Hepatocyte (in vitro differentiated cells): ENCODE measurements around the gene GAD2. TPM values are rescaled to one million over a fixed set of nuclear protein-coding genes. Genes with fewer than 3 reads are reported as not detected.

ENCODE experiments used
- DNase-seq: peaks from one replicate; pipeline ENCODE4 v3.0.0-alpha.2; 2016; ENCODE audit warnings: low spot score
- H2AFZ ChIP-seq: fragments of 200-600 bp; sonication (generic); 2 replicates; pipeline ENCODE4 v1.6.0; 2016; ENCODE audit warnings: antibody characterized with exemption, mild to moderate bottlenecking
- H3K27ac ChIP-seq: fragments of 200-600 bp; sonication (generic); 2 replicates; pipeline ENCODE4 v1.5.1; 2016; ENCODE audit warnings: mild to moderate bottlenecking
- H3K27me3 ChIP-seq: fragments of 200-600 bp; sonication (generic); 2 replicates; pipeline ENCODE4 v1.6.1; 2016
- H3K36me3 ChIP-seq: fragments of 200-600 bp; sonication (generic); replicated peaks from 2 replicates; pipeline ENCODE4 v1.5.1; 2016; ENCODE audit warnings: low read depth; ENCODE audit not compliant: insufficient read depth
- H3K4me1 ChIP-seq: fragments of 200-600 bp; sonication (generic); 2 replicates; pipeline ENCODE4 v1.5.1; 2016; ENCODE audit warnings: mild to moderate bottlenecking, moderate library complexity; ENCODE audit not compliant: insufficient read depth
- H3K4me2 ChIP-seq: fragments of 200-600 bp; sonication (generic); 2 replicates; pipeline ENCODE4 v1.6.0; 2016
- H3K4me3 ChIP-seq: fragments of 200-600 bp; sonication (generic); 2 replicates; pipeline ENCODE4 v1.5.1; 2016; ENCODE audit warnings: mild to moderate bottlenecking
- H3K79me2 ChIP-seq: fragments of 200-600 bp; sonication (generic); 2 replicates; pipeline ENCODE4 v1.6.0; 2017; ENCODE audit warnings: mild to moderate bottlenecking
- H3K9me2 ChIP-seq: fragments of 200-600 bp; sonication (generic); replicated peaks from 2 replicates; pipeline ENCODE4 v1.6.0; 2017; ENCODE audit warnings: mild to moderate bottlenecking; ENCODE audit not compliant: insufficient read depth
- H3K9me3 ChIP-seq: fragments of 200-600 bp; sonication (generic); 2 replicates; pipeline ENCODE4 v1.5.1; 2016; ENCODE audit warnings: low read depth, mild to moderate bottlenecking
- H4K20me1 ChIP-seq: fragments of 200-600 bp; sonication (generic); 2 replicates; pipeline ENCODE4 v1.6.0; 2016; ENCODE audit warnings: mild to moderate bottlenecking; ENCODE audit not compliant: insufficient read depth, poor library complexity, severe bottlenecking
- EZH2 ChIP-seq: fragments of 200-600 bp; sonication (generic); IDR thresholded peaks from 2 replicates; pipeline ENCODE4 v1.6.1; 2016; ENCODE audit warnings: antibody characterized with exemption, mild to moderate bottlenecking, borderline replicate concordance
- EZH2phosphoT487 ChIP-seq: fragments of 200-600 bp; sonication (generic); IDR thresholded peaks from one replicate; pipeline ENCODE4 v1.6.1; 2018; ENCODE audit warnings: antibody characterized with exemption, mild to moderate bottlenecking, low read depth, moderate library complexity; ENCODE audit not compliant: unreplicated experiment, severe bottlenecking
- WGBS: methylation state at CpG from one replicate; pipeline ENCODE4 v1.1.6; 2016; ENCODE audit warnings: low lambda C conversion rate; ENCODE audit errors: missing lambda C conversion rate; 5-methylcytosine and 5-hydroxymethylcytosine counted together
- polyA plus RNA-seq: library from polyadenylated mRNA; unstranded; fragments of >200 nt; fragmentation: Nextera tagmentation; extraction: Ambion mirVana; gene quantifications from 2 replicates; pipeline ENCODE4 v1.2.1, GENCODE V29; 2016
- total RNA-seq: library from RNA; depleted of rRNA; stranded (reverse); fragments of >200 nt; gene quantifications from 2 replicates; pipeline ENCODE4 v1.2.3, GENCODE V29; 2014
- TF ChIP-seq, protein P1 (sequence below): fragments of 200-600 bp; sonication (generic); IDR thresholded peaks from 2 replicates; pipeline ENCODE4 v1.5.1; 2016; ENCODE audit warnings: antibody characterized with exemption, mild to moderate bottlenecking; ENCODE audit not compliant: poor library complexity

Gene GAD2
- total and polyA plus RNA-seq, 2 experiments from 2014 or later: 0.33 to 0.53 TPM

DNA sequence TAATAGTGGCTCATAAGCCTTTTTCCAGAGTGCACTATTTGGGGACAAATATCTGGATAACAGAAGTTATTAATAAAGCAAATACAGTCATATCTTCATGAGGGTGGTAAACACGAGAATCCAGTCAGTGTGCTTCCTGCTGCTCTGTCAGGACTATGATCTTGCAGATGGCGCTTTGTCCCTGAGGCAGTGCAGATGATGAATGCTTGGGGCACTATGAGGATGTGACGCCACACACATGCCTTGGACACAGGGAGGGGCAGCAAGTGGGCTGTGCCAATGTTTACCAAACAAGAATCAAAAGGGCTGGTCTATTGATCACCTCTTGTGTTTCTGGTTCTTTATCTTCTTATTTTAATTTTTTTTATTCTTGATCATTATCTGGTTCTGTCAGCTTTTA lies 79.8 kb downstream of the GAD2 start:
- Histone ChIP-seq H3K27me3 (no peaks in the 10 kb centered on the region), H4K20me1 (no peaks in the 10 kb centered on the region), H3K4me3 (no peak overlapping the region), H3K9me3 (no peaks in the 10 kb centered on the region), H3K27ac (no peak overlapping the region), H3K4me2 (no peak overlapping the region), H2AFZ (no peak overlapping the region), H3K4me1 (no peaks in the 10 kb centered on the region), H3K36me3 (no peaks in the 10 kb centered on the region), H3K9me2 (no peaks in the 10 kb centered on the region), H3K79me2 (no peaks in the 10 kb centered on the region)
- WGBS: 87% methylated on average over 3 of the region's 3 CpGs
- no peak for TF ChIP-seq EZH2phosphoT487
- no peak for TF ChIP-seq EZH2
- TF ChIP-seq, protein P1, sequence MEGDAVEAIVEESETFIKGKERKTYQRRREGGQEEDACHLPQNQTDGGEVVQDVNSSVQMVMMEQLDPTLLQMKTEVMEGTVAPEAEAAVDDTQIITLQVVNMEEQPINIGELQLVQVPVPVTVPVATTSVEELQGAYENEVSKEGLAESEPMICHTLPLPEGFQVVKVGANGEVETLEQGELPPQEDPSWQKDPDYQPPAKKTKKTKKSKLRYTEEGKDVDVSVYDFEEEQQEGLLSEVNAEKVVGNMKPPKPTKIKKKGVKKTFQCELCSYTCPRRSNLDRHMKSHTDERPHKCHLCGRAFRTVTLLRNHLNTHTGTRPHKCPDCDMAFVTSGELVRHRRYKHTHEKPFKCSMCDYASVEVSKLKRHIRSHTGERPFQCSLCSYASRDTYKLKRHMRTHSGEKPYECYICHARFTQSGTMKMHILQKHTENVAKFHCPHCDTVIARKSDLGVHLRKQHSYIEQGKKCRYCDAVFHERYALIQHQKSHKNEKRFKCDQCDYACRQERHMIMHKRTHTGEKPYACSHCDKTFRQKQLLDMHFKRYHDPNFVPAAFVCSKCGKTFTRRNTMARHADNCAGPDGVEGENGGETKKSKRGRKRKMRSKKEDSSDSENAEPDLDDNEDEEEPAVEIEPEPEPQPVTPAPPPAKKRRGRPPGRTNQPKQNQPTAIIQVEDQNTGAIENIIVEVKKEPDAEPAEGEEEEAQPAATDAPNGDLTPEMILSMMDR: no peak
- no peak for DNase-seq

DNA sequence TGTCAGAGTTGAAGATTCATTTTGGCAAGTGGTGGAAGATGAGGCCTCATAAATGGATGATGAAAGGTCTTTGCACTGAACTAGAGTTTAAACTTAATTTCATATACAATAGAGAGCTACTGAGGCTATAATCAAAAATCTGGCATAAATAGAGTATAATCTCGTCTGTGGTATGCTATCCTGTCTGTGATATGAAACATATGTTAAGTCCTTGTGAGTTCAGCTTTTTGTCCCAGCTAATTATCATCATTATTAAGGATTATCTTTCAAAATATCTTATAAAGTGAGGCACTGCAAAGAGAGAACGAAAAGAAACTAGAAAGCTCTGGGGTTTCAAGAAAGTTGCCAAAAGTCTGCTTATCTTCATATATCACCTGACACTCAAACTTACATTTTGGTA lies 83.4 kb downstream of the GAD2 start:
- Histone ChIP-seq H3K36me3 (no peaks in the 10 kb centered on the region), H3K4me3 (no peak overlapping the region), H3K4me1 (no peaks in the 10 kb centered on the region), H3K9me2 (no peaks in the 10 kb centered on the region), H3K79me2 (no peaks in the 10 kb centered on the region), H3K27me3 (no peaks in the 10 kb centered on the region), H3K4me2 (no peak overlapping the region), H4K20me1 (no peaks in the 10 kb centered on the region), H2AFZ (no peak overlapping the region), H3K9me3 (no peaks in the 10 kb centered on the region), H3K27ac (no peak overlapping the region)
- 49% methylated on average over 2 of the region's 2 CpGs for WGBS
- DNase-seq: no peak
- TF ChIP-seq, protein P1: no peak
- TF ChIP-seq EZH2: no peak
- TF ChIP-seq EZH2phosphoT487: no peak

DNA sequence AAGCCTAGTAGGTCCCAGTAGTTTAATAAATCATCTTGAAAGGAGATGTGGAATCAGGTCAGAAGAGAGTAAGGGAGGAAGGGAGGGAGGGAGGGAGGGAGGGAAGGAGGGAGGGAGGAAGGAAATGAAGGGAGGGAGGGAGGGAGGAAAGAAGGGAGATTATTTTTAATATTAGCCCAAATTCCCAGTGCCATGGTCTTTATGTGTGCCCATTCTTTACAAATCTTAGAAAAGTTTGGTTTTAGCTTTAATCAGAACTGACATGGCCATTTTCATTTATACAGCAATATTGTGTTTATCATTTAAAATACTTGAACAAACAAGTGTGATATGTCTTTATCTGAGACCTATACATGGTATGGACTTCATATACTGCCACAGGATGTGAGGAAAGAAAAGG lies 86.8 kb downstream of the GAD2 start:
- H2AFZ ChIP-seq: no peak overlapping the region
- H4K20me1 ChIP-seq: no peaks in the 10 kb centered on the region
- no peak overlapping the region for H3K27ac ChIP-seq
- TF ChIP-seq EZH2: no peak
- TF ChIP-seq EZH2phosphoT487: no peak
- TF ChIP-seq, protein P1: no peak
- H3K9me3 ChIP-seq: no peaks in the 10 kb centered on the region
- no peak overlapping the region for H3K4me2 ChIP-seq
- DNase-seq: no peak
- H3K79me2 ChIP-seq: no peaks in the 10 kb centered on the region
- H3K36me3 ChIP-seq: no peaks in the 10 kb centered on the region
- no peak overlapping the region for H3K4me3 ChIP-seq
- H3K27me3 ChIP-seq: no peaks in the 10 kb centered on the region
- H3K9me2 ChIP-seq: no peaks in the 10 kb centered on the region
- H3K4me1 ChIP-seq: no peaks in the 10 kb centered on the region

DNA sequence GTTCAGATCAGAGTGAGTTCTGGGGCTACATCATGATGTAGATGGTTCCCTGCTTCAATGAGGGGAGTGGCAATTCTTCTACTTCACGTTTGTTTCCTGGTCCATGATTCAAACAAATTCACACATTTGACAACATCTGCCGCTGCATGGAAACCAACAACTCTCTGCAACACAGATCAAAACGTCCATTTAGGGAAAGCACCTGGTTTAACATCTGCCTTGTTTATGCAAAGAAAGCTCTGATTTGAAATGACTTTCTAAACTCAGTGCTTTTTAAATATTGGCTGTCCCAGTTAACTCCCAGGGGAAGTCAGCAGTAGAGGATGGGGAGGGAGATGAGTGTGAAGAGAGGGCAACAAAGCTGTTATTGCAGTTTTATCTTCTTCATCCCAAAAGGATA lies 93.8 kb downstream of the GAD2 start:
- Histone ChIP-seq H3K27me3 (no peaks in the 10 kb centered on the region), H3K4me1 (no peaks in the 10 kb centered on the region), H3K4me3 (no peak overlapping the region), H2AFZ (no peak overlapping the region), H4K20me1 (no peaks in the 10 kb centered on the region), H3K36me3 (no peaks in the 10 kb centered on the region), H3K79me2 (no peaks in the 10 kb centered on the region), H3K9me2 (no peaks in the 10 kb centered on the region), H3K27ac (no peak overlapping the region), H3K4me2 (no peak overlapping the region), H3K9me3 (no peaks in the 10 kb centered on the region)
- no peak for TF ChIP-seq EZH2
- no peak for TF ChIP-seq EZH2phosphoT487
- TF ChIP-seq, protein P1: no peak
- WGBS: 66% methylated on average over 3 of the region's 3 CpGs
- DNase-seq: no peak
